HG02970 (cell line): ENCODE results near the gene ATXN1.
"Not testable (repeated sequence)": the region's sequence is repeated elsewhere in the genome, so short reads cannot be mapped to it uniquely, and the experiment has no call there.

ENCODE experiments used
- ATAC-seq: cut with Tn5 transposase; IDR thresholded peaks from one replicate; pipeline ENCODE4 v1.9.1; 2021; ENCODE audit warnings: mild to moderate bottlenecking, moderate library complexity, moderate number of reproducible peaks; ENCODE audit not compliant: unreplicated experiment, low FRiP score

The ATXN1 gene

DNA sequence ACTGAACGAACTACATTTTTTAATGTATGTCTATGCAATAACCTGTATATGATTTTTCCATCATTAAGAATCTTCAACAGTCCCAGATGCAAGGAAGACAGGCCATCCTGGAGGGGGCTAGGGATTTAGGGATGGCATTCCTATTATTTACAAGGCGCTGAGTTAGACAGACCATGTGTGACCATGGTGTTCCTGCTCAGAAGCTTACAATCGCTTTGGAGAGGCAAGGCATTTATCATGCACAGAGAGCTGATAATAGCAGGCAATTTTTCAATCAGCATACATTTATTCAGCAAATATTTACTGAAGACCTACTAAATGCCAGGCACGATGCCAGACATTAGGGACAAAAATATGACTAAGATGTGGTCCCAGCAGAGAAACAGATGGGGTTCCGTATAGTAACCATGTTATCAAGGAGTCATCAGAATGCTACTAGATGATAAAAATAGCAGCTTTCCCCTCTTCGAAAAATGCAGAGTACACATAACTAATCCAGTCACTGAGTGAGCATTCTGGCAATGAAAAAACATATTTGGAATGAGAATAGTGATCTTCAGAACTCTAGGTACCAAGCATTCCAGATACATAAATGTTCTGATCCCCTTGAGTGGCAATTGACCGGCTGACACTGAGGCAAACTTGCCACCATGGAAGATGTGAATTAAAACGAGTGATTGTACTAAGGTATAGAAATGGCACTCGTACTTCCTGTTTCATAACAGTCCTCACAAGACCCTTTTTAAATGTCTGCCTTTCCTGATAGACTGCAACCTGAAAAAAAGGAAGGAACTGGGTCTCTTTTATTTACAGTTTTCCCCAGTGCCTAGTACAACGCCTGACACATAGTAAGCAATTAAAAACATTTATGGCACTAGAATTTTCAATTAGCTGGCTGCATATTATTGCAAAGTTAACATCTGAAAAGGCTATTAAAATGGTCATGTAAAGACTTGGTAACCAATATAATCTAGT is 135.7 kb downstream of the ATXN1 start:
- no peak for ATAC-seq

DNA sequence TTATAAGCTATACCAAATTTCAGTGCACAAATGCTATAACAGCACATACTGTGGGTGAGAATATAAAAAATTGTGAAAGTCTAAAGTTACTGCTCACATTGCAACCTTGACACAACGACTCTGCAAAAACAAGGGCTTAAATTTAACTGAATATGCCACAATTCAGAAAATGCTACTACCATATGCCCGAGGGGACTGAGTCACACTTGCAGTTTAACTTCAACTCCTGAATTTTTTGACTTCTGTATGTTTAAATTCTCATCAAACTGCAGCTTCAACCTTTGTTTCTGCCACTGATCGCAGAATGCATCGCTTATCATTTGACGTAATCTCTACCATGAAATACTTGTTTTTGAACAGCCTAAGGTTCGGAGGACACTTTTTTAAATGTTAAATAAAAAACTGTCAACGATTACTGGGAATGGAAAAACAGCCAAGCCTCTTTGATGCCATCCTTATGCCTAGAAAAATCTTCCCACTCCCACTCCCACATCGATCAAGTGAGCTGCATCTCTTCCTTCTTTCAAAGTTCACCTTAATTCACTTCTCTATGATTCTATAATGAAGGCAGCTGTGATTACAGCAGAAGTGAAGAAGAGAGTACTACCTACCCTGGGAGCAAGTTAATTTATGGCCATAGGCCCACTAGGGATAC is 136.5 kb downstream of the ATXN1 start:
- ATAC-seq, result no peak

DNA sequence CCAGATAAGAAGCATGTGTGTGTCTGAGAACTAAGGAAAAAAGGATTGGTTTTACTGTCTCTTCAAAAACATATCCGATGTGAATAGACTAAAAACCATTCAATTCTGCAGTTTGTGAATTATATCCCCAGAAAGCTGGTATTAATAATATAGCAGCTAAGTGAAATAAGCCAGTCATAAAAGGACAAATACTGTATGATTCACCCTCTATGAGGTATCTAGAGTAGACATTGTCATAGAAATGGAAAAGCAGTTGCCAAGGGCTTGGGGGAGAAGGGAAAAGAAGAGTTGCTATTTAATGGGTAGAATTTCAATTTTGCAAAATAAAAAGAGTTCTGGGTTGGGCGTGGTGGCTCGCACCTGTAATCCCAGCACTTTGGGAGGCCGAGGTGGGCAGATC is 137.5 kb downstream of the ATXN1 start:
- ATAC-seq, result no peak

DNA sequence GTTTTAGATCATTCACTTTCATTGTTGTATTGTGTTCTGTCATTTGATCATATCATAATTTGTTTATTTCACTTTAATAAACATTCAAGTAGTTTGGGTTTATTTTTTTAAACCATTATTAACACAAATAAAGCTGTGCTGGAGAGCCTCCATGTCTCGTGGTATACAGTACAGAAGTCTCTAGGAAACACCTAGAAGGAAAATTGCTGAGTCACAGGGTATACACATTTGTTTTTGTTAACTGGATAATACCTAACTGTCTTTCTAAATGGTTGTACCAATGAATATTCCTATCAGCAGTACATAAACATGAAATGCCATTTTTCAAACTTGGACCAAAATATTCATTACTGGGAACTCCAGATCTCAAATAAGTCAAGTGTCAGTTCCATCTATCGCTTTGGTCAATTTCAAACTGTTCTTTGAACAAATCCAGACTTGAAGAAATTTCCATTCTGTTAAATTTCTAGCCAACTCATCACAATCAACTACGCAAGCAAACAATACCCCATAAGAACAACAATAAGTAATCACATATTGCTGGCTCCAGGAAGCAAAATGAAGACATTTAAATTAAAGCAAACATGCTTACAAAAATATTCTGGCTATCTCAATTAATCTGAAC is 138.1 kb downstream of the ATXN1 start:
- ATAC-seq, result no peak

DNA sequence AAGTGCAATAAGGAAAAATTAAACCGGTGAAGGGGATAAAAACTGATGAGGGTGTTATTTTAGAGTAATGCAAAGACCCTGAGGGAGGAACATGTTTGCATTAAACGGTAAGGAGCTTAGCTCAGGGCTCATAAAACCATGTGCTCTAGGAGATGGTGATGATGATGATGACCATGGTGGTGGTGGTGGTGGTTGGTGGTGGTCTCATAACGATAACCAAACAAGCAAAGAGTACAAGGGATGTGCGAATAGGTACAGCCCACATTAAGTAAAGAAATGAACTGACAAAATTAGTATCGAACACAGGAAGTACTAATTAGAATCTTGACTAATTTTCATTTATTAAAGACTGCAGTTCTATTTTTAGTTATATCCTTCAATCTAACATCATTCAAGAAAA is 139.1 kb downstream of the ATXN1 start:
- no peak for ATAC-seq

DNA sequence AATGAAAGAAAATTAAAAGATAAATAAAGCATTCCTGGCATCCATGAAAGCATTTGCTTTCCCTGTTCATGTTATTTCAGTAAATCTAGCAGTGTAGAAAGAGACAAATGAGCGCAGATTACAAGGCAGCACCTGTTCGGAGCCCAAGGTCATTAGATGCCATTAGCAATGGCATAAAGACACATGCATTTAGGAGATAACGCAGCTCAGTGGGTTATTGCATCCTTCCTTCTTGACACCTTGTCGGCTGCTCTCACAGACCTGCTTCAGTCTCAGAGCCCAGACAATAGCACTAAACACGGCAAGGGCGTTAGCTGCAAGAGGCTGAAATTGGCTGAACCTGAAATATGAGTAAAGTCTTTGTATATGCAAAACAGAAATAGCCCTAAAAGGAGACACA is 140.3 kb downstream of the ATXN1 start:
- ATAC-seq, result no peak

DNA sequence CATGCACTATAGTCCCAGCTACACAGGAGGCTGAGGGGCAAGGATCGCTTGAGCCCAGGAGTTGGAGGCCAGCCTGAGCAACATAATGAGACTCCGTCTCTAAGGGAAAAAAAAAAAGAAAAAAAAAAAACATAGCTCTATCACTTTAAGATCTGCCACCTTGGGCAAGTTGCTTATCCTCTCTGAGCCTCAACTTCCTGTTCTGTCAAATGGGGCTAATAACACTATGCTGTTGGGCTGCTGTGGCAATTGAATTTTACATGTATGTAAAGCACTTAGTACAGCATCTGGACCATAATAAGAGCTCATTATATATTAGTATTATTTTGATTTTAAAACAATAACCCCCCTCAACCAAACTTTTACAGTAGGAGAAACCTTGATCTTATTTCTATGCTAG is 141.5 kb downstream of the ATXN1 start:
- ATAC-seq, result no peak

DNA sequence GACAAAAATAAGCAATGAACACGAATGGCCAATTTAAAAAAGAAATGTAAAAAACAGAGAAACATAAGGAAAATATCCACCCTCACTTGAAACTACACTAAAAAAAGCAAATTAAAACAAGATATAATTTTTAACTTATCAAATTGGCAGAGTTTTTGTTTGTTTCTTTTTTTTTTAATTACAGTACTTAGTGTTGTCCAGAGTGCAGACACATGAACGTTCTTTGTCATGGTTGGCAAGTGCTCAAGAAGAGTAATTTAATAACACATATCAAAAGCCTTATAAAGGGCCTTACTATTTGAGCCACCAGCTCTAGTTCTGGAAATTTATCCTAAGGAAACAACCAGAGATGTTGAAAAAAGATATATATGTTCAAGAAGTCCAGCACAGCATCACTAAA is 142.3 kb downstream of the ATXN1 start:
- ATAC-seq, result no peak

DNA sequence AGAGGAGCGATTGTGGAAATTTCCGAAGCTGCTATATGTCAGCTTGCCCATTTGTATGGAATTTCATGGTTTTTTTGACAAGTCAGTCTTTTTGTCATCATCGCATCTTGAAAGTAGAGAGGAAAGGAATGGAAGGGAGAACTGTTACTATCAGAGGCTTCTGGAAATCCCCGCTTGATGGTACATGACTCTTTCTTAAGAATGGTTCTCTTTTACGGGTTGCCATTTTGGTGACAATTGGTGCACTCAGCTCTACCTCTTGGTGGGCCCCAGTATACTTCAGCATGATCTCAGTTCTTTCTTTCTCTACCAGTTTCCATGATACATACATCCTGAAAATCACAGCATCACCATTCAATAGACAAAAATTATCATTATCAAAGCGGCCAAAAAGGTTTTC is 146.0 kb downstream of the ATXN1 start:
- not testable (repeated sequence) for ATAC-seq

DNA sequence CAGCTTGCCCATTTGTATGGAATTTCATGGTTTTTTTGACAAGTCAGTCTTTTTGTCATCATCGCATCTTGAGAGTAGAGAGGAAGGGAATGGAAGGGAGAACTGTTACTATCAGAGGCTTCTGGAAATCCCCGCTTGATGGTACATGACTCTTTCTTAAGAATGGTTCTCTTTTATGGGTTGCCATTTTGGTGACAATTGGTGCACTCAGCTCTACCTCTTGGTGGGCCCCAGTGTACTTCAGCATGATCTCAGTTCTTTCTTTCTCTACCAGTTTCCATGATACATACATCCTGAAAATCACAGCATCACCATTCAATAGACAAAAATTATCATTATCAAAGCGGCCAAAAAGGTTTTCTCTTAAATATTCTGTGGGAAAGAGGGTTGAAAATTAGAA is 147.1 kb downstream of the ATXN1 start:
- ATAC-seq, result not testable (repeated sequence)

DNA sequence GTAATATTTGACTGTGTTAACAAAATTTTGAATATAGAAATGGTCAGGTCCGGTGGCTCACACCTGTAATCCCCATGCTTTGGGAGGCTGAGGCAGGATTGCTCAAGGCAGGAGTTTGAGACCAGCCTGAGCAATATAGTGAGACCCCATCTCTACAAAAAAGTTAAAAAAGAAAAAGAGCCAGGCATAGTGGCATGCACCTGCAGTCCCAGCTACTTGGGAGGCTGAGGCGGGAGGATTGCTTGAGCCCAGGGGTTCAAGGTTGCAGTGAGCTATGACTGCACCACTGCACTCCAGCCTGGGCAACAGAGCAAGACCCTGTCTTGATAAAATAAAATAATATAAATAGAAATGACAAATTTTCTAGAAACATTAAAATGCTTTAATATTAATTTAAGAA is 147.8 kb downstream of the ATXN1 start:
- not testable (repeated sequence) for ATAC-seq

DNA sequence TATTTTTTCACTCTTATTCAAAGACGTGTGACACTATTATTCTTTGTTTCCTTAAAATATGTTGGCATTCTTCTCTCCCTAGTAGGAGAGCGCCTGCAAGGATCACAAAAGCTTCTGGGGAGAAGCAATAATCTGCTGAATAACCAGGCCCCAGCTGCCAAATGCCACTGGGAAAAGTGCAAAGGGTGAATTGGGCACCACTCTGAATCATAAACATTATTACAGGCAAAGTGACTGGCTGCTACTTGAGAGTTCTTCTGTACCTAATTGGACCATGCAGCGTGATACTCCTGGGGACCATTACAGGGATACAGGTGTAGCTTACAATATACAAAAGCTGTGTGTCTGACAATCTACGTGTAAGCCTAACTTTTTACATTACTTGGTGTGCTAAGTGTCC is 152.8 kb downstream of the ATXN1 start:
- no peak for ATAC-seq

DNA sequence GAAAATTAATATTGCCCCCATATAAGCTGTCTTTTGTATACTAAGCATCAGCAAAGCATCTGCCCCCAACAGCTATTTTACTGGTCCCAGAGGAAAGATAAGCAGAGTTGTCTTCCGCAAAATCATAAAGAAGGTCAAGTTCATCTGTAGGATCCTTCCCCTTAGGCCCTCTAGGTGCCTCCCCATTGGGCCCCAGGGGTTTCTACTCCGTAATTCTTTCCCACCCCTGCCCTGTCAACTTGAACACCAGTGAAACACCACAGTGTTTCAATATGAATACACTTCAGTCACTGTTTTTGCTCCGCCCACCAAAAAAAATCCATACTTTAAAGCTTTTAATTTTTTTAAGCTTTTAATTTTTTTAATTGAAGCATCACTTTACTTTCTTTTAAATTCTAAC is 159.2 kb downstream of the ATXN1 start:
- ATAC-seq, result no peak

DNA sequence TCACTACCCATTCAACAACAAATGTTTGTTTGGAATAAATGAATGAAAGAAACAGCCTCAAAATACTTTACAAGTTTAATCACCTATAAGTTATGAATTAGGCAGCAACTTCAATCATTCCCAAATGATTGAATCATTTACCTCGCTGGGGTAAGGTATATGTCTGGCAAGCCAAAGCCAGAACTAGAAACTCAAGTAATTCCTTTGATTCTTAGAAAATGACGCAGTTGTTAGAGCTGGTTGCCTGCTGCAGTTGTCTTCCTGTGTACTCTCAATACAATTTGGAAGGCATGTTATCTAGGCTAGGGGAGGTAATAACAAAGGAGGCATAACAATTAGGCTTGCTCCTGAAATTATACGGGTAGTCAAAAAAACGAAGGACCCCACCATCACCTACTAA is 160.6 kb downstream of the ATXN1 start:
- no peak for ATAC-seq

DNA sequence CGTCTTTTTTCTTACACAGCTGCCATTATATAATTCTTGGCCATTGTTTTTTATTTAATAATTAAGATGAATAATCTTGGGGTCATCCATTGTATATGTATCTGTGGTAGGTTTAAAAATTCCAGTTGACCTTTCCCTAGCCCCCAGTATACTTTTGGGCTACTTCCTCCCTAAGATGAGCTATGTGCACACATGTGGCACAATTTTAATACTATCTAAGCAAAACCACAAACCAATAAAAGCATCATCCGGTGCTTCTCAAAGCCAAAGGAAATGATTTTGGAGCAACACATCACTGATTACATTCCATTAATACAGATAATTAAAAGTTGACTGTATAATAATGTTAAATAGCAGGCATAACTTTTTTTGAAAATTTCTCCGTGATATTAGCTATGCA is 161.2 kb downstream of the ATXN1 start:
- no peak for ATAC-seq

DNA sequence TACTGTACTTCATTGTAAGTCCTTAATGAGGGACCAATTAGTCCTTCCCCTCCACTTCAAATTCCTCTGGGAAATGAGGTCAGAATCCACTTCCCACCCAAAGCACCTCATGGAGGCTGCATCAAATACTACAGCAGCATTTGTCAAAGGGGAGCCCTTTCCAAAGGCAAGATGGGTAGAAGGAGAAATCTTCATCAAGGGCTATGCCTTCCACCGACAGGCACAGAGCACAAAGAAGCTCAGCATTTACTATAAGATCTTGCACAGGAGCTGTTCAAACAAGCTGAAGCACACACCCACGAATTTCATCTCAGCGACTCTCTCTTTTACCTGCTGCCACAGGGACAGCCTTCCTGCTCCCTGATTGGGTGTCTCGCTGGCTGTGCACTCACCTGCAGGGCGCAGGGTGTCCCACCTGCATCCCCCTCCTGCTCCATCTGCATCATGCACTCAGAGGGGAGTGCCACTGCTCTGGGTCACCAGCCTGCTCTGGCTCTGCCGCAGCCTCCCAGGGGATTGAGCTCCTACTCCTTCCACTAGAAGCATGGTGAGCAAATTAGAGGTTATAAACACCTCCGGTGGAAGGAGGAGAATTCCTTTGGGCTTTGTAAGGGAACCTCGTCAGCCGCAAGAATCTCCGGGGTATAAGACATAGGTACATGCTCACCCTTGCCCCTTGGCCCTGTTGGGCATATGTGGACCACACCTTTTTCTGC is 164.5 kb downstream of the ATXN1 start:
- no peak for ATAC-seq

DNA sequence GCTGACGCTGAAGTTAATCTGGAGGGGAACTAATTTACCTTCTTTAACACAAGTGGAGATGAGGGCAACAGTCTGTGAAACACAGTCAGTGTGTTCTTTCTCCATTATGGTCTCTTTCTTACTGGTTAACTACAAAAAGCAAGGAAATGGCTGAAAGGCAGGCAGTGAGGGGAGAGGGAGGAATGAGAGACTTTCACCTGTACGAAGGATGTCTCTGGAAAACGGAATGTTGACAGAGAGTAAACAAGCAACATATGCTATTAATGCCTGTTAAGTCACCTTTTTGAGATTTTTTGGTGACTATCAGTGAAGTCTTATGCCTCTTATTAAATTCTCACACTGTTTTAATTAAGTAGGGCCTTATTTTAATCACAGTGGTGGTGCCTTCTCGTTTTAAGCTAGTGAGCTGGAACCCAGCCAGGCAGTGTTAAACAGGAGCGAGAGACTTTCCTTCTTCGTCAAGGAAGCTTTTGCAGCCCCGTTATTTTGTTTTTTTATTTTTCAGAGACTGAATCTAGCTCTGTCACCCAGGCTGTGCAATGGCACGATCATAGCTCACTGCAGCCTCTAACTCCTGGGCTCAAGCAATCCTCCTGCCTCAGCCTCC is 165.6 kb downstream of the ATXN1 start:
- no peak for ATAC-seq

DNA sequence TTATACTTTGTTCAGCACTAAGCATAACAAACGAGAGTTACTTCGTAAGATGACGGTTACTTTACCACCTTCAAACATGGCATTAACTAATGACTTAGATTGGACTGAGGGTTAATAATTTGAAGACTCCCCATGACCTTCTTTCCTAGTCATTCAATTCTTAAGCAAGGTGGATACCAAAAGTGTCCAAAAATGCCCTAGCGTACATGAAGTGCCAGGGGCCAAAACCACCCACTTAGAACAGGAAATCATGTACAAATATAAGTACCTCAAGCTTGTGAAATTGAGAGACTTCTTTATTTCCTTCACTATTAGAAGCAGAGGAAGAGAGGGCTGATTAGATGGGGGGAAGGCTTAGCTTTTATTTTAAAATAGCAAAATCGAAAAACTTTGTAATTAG is 166.4 kb downstream of the ATXN1 start:
- no peak for ATAC-seq

DNA sequence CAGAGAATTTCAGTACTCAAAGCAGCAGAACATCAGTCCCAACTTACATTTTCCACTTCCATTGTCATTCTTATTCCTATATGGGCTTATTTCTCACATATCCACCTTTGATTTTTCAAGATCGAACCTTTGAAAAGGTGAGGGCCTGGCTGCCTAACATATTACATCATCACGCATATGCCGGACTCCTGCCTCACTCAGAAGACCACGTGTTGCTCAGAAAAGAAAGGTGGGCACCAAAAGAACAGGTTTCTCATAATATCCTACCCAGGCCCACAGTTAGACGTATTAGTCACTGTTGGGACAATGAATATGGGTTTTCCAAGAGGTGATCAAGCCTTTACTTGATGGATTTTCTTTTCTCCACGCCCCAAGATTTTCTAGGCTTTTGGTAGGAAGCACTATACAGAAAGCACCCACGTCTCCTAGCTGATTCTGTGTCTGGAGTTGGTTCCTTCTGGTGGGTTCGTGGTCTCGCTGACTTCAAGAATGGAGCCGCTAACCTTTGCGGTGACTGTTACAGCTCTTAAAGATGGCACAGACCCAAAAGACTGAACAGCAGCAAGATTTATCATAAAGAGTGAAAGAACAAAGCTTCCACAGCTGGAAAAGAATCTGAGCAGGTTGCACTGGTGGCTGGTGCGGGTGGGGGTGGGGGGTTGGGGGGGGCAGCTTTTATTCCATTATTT is 168.9 kb downstream of the ATXN1 start:
- no peak for ATAC-seq
